ENCODE results near the gene TRIM34. TPM values are rescaled to one million over a fixed set of nuclear protein-coding genes. Genes with fewer than 3 reads are reported as not detected.

TRIM34 gene
- total and polyA plus RNA-seq, 2 of the 4 experiments (the other 2 are of a cell fraction), result 6.1 to 8.6 TPM

DNA sequence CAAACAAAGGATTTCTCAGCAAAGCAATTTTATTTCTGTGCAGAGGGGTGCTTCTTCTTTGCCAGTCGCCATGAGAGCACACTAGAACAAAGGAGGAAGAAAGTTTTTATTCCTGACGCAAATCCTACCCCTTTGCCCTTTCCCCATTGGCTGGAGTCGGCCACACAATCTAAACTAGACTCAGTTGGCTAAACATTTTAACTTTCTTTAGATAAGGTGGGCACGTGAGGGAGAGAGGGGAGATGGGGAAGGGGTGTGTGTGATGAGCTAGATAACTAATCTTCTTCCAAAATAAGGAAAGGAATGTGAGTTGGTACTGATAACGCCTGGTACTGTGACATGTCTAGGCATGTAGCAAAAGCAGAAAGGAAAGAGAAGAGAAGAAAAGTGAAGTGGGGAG lies 65.4 kb downstream of the TRIM34 start:
- Histone ChIP-seq H3K4ac (ENCODE audit: low read depth, low read length) (peak overlapping the region; percentile 92), H2AFZ (replicated peaks; ENCODE audit: low read length, poor library complexity) (peak overlapping the region; percentile 77), H3K27ac (ENCODE audit: insufficient read depth, low read length) (peak overlapping the region; percentile 94), H3K56ac (ENCODE audit: extremely low read depth, insufficient read depth, low read length) (peak overlapping the region; percentile 85), H3K4me2 (ENCODE audit: low read depth, low read length) (peak overlapping the region; percentile 98), H2BK120ac (ENCODE audit: low read depth, low read length) (peak overlapping the region; percentile 98), H2BK20ac (ENCODE audit: low read depth, low read length) (peak overlapping the region; percentile 95), H3K4me1 (ENCODE audit: control insufficient read depth, insufficient read depth, low read length) (peaks cover 5% of the 10 kb centered on the region), H3K9ac (ENCODE audit: low read depth, low read length) (peak overlapping the region; percentile 91), H2AK9ac (replicated peaks; ENCODE audit: low read depth, low read length, poor library complexity) (peak overlapping the region; percentile 90), H2BK5ac (ENCODE audit: low read depth, low read length, poor library complexity, severe bottlenecking) (peak overlapping the region; percentile 92), H4K91ac (ENCODE audit: insufficient read depth, low read depth, low read length) (peak overlapping the region; percentile 96), H3K23ac (ENCODE audit: low read depth, low read length) (peak overlapping the region; percentile 98), H3K79me1 (ENCODE audit: low read depth in 1 of 2, low read length in 2 of 2) (peaks cover 13 to 24% of the 10 kb centered on the region in 2 experiments), H4K8ac (ENCODE audit: low read depth in 2 of 2, low read length in 2 of 2) (peak overlapping the region; percentile 89 to 99), H3K36me3 (ENCODE audit: control insufficient read depth, insufficient read depth, low read length) (peaks cover 2% of the 10 kb centered on the region), H4K20me1 (ENCODE audit: insufficient read depth, low read length) (no peaks in the 10 kb centered on the region), H4K5ac (ENCODE audit: low read depth, low read length) (peak overlapping the region; percentile 99), H2AK5ac (ENCODE audit: low read depth, low read length) (peak overlapping the region; percentile 3; the same call in 1 of the 2 replicates), H3K9me3 (ENCODE audit: control insufficient read depth, insufficient read depth, low read length) (no peaks in the 10 kb centered on the region), H3K9me1 (ENCODE audit: insufficient read depth, low read length) (no peaks in the 10 kb centered on the region; the same call in 1 of the 2 replicates), H3K27me3 (ENCODE audit: control insufficient read depth, insufficient read depth, low read length) (no peaks in the 10 kb centered on the region), H3K18ac (ENCODE audit: low read depth, low read length) (peak overlapping the region; percentile 99), H2BK15ac (ENCODE audit: low read depth, low read length) (peak overlapping the region; percentile 20; the same call in 2 of the 3 replicates), H3K14ac (replicated peaks; ENCODE audit: low read depth, low read length) (peak overlapping the region; percentile 94), H3K4me3 (ENCODE audit: insufficient read depth, low read depth, low read length) (peak overlapping the region; percentile 71)
- no TSS peak for BruUV-seq (replicated peaks)
- ChIA-PET CTCF (no interaction called here), POLR2A (ENCODE audit: unreplicated experiment) (interaction anchor here (0.9 to 1.4 kb wide), 3 partner anchors 11 to 66 kb away, joined by 3 to 4 read pairs (median 3); partner anchors contain the start of gene TRIM34)
- WGBS, 2 experiments (ENCODE audit: extremely low coverage in 2 of 2, insufficient read length in 1 of 2), result no CpG with 5 or more reads among the region's 5 CpGs
- TF ChIP-seq NFE2L2 (IDR thresholded peaks at IDR 0.05; ENCODE audit: low read depth, low read length) (no peak), BHLHE40 (IDR thresholded peaks at IDR 0.05; ENCODE audit: low read depth, low read length) (peak; percentile 89), FOS (IDR thresholded peaks at IDR 0.05; ENCODE audit: low read depth, low read length) (no peak), RFX5 (IDR thresholded peaks at IDR 0.05; ENCODE audit: low read depth, low read length) (no peak), MAZ (IDR thresholded peaks at IDR 0.05; ENCODE audit: borderline replicate concordance, low read depth, low read length) (no peak), POLR2A (IDR thresholded peaks at IDR 0.05; ENCODE audit: low read depth, low read length) (peak; percentile 21; the same call in 1 of the 2 replicates), MXI1 (IDR thresholded peaks at IDR 0.05; ENCODE audit: borderline replicate concordance, low read depth, low read length) (no peak), RAD21 (IDR thresholded peaks at IDR 0.05; ENCODE audit: low read length) (no peak), SMC3 (IDR thresholded peaks at IDR 0.05; ENCODE audit: low read depth, low read length) (no peak), CEBPB (IDR thresholded peaks at IDR 0.05; ENCODE audit: low read depth, low read length) (no peak), USF2 (IDR thresholded peaks at IDR 0.05; ENCODE audit: low read depth, low read length) (peak; percentile 64; the same call in 1 of the 2 replicates), RCOR1 (IDR thresholded peaks at IDR 0.05; ENCODE audit: insufficient replicate concordance, low read length) (no peak), CHD1 (IDR thresholded peaks at IDR 0.05; ENCODE audit: low read depth, low read length) (no peak)
- TF ChIP-seq, protein P1, sequence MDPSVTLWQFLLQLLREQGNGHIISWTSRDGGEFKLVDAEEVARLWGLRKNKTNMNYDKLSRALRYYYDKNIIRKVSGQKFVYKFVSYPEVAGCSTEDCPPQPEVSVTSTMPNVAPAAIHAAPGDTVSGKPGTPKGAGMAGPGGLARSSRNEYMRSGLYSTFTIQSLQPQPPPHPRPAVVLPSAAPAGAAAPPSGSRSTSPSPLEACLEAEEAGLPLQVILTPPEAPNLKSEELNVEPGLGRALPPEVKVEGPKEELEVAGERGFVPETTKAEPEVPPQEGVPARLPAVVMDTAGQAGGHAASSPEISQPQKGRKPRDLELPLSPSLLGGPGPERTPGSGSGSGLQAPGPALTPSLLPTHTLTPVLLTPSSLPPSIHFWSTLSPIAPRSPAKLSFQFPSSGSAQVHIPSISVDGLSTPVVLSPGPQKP (IDR thresholded peaks at IDR 0.05; ENCODE audit: borderline replicate concordance, low read depth, low read length), result no peak
- TF ChIP-seq, protein P2, sequence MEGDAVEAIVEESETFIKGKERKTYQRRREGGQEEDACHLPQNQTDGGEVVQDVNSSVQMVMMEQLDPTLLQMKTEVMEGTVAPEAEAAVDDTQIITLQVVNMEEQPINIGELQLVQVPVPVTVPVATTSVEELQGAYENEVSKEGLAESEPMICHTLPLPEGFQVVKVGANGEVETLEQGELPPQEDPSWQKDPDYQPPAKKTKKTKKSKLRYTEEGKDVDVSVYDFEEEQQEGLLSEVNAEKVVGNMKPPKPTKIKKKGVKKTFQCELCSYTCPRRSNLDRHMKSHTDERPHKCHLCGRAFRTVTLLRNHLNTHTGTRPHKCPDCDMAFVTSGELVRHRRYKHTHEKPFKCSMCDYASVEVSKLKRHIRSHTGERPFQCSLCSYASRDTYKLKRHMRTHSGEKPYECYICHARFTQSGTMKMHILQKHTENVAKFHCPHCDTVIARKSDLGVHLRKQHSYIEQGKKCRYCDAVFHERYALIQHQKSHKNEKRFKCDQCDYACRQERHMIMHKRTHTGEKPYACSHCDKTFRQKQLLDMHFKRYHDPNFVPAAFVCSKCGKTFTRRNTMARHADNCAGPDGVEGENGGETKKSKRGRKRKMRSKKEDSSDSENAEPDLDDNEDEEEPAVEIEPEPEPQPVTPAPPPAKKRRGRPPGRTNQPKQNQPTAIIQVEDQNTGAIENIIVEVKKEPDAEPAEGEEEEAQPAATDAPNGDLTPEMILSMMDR (conservative IDR thresholded peaks at IDR 0.05; ENCODE audit: low read depth, low read length), result no peak
- in situ Hi-C loops (cut with MboI; ENCODE audit: low sequenced_read_pairs), result loop anchor here (25.0 kb wide), 1 partner anchor 672 kb away; no protein-coding TSS in a partner anchor
- ATAC-seq (ENCODE audit: low read depth) (peak; percentile 71), DNase-seq (peak; percentile 40)
- intact Hi-C loops (cut with micrococcal nuclease), result no loop called here
- dilution Hi-C loops (cut with HindIII; ENCODE audit: low sequenced_read_pairs, unreplicated experiment), result no loop called here
